GM12892 (cell line): ENCODE measurements around the gene TYROBP.

Experiments used
- POLR2A ChIP-seq: IDR thresholded peaks from 2 replicates; pipeline ENCODE4 v1.6.1; 2011; ENCODE audit warnings: low read depth, low read length, control low read depth
- POLR2AphosphoS5 ChIP-seq: IDR thresholded peaks from 2 replicates; pipeline ENCODE4 v1.6.1; 2011; ENCODE audit warnings: low read depth, low read length, control low read depth

- TF ChIP-seq POLR2AphosphoS5 (no peak), POLR2A (no peak)
Measured at GRCh38 chr19:35940839-35941238, 32.7 kb upstream of the TYROBP start.
